Thoracic aorta (tissue), 2 donors: ENCODE data around the gene ALDH3B2. TPM values are rescaled to one million over a fixed set of nuclear protein-coding genes. Genes with fewer than 3 reads are reported as not detected.

ENCODE experiments used
- ATAC-seq: fragments of 150-250 bp; one replicate; pipeline ENCODE4 v1.8.0; 2017; ENCODE audit warnings: low read depth; ENCODE audit not compliant: insufficient number of reproducible peaks, low FRiP score
- DNase-seq: peaks from one replicate; pipeline ENCODE4 v3.0.0-alpha.2; 2020; ENCODE audit warnings: low spot score
- H3K27ac ChIP-seq, 2 donors: fragments of 200-600 bp; sonication (generic); 1 replicate in 1 of 2; 2 replicates in 1 of 2; pipeline ENCODE4 v1.5.1; 2016; ENCODE audit warnings: mild to moderate bottlenecking in 2 of 2, moderate library complexity in 2 of 2
- H3K27me3 ChIP-seq: fragments of 200-600 bp; sonication (generic); replicated peaks from 2 replicates; pipeline ENCODE4 v1.6.0; 2016; ENCODE audit warnings: mild to moderate bottlenecking; ENCODE audit not compliant: insufficient read depth
- H3K36me3 ChIP-seq: fragments of 200-600 bp; sonication (generic); one replicate; pipeline ENCODE4 v1.5.1; 2016
- H3K4me1 ChIP-seq, 2 donors: fragments of 200-600 bp; sonication (generic); 1 replicate in 1 of 2; 2 replicates in 1 of 2; pipeline versions ENCODE4 v1.5.1 to v1.6.0; 2016; ENCODE audit warnings: low read depth in 2 of 2, mild to moderate bottlenecking in 1 of 2; ENCODE audit not compliant: control insufficient read depth in 1 of 2
- H3K4me3 ChIP-seq: fragments of 200-600 bp; sonication (generic); 2 replicates; pipeline ENCODE4 v1.5.1; 2016; ENCODE audit warnings: mild to moderate bottlenecking
- H3K9me3 ChIP-seq: fragments of 200-600 bp; sonication (generic); 2 replicates; pipeline ENCODE4 v1.5.1; 2016
- CTCF ChIP-seq: fragments of 200-600 bp; sonication (generic); IDR thresholded peaks from one replicate; pipeline ENCODE4 v1.5.1; 2019; ENCODE audit warnings: antibody characterized with exemption
- total RNA-seq, 2 donors: library from RNA; depleted of rRNA; stranded (reverse); fragments of >200 nt; gene quantifications; one replicate each; pipeline versions ENCODE4 v1.1.0 to v1.2.3, GENCODE V29; 2016

ALDH3B2 gene
- total RNA-seq, 2 donors from 2014 or later = not detected

DNA sequence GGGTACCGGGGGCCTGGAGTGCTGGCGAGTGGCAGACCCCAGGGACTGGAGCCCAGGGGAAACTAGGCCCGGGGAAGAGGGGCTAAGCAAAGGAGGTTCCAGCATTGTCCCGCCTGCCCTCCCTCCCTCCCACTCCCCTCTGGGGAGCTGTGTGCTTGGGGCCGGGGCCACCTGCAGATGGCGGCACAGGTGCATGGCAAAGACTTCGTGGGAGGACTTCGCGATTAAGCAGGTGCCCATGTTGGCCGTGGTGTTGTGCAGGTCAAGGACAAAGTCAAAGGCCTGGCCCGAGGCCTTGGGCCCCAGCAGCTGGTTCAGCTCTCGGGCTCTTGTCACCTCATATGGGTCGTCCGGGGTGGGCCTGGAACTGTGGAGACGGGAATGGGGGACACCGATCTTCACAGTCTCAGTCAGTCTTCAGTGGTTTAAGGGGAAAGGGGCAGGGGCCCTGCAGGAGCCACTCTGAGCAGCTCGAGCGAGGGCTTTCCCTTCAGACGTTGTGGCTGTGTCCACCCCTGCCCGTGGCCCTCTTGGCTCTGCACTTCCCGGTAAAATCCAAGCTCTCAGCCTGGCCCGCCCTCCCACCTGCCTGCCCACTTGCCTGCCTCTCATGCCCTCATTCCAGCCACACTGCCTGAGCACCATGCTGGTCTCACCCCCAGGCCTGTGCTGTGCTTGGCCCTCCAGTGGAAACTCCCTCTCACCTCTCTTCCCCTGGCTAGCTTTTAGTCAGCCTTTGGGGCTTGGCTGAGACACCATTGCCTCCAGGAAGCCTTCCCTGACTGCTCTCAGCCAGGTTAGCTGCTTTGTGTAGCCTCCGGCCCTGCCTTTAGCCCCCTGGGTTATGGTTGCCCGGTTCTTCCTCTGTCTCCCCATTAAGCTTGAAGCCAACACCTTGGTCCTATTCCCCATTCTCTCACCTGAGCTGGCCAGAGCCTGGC lies 28.6 kb downstream of the ALDH3B2 start:
- no peak for TF ChIP-seq CTCF
- no peak for DNase-seq
- Histone ChIP-seq H3K27me3 (no peaks in the 10 kb centered on the region), H3K9me3 (no peaks in the 10 kb centered on the region), H3K4me1 (no peaks in the 10 kb centered on the region), H3K36me3 (no peaks in the 10 kb centered on the region), H3K4me3 (no peak overlapping the region), H3K27ac (no peak overlapping the region)
- no peak for ATAC-seq

GRCh38 chr11:67644472-67645418 lies 29.7 kb downstream of the ALDH3B2 start:
- ATAC-seq (no peak), DNase-seq (no peak)
- no peaks in the 10 kb centered on the region for H3K27me3 ChIP-seq
- TF ChIP-seq CTCF = no peak
- H3K36me3 ChIP-seq = no peaks in the 10 kb centered on the region
- H3K4me3 ChIP-seq = no peak overlapping the region
- no peaks in the 10 kb centered on the region for H3K9me3 ChIP-seq
- H3K4me1 ChIP-seq = no peaks in the 10 kb centered on the region
- no peak overlapping the region for H3K27ac ChIP-seq

DNA sequence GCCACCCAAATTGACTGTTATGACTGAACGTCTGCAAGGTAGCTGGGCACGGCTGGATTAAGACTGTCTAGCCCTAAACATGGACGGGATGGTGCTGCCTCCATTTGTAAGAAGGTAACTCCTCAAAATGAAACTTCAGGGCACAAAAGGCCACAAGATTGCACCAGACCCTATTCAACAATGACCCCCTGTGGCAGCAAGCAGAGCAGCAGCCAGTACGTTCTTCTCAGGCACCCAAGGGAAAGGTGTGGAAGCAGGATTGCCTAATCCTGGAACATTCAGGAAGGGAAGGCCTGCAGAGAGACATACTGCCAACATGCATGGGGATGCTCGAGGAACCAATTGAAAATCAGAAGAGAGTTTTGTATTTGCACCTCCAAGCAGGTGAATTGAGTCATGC lies 30.4 kb downstream of the ALDH3B2 start:
- no peak for TF ChIP-seq CTCF
- Histone ChIP-seq H3K4me3 (no peak overlapping the region), H3K27me3 (no peaks in the 10 kb centered on the region), H3K4me1 (no peaks in the 10 kb centered on the region), H3K9me3 (no peaks in the 10 kb centered on the region), H3K27ac (no peak overlapping the region), H3K36me3 (no peaks in the 10 kb centered on the region)
- ATAC-seq (no peak), DNase-seq (no peak)

DNA sequence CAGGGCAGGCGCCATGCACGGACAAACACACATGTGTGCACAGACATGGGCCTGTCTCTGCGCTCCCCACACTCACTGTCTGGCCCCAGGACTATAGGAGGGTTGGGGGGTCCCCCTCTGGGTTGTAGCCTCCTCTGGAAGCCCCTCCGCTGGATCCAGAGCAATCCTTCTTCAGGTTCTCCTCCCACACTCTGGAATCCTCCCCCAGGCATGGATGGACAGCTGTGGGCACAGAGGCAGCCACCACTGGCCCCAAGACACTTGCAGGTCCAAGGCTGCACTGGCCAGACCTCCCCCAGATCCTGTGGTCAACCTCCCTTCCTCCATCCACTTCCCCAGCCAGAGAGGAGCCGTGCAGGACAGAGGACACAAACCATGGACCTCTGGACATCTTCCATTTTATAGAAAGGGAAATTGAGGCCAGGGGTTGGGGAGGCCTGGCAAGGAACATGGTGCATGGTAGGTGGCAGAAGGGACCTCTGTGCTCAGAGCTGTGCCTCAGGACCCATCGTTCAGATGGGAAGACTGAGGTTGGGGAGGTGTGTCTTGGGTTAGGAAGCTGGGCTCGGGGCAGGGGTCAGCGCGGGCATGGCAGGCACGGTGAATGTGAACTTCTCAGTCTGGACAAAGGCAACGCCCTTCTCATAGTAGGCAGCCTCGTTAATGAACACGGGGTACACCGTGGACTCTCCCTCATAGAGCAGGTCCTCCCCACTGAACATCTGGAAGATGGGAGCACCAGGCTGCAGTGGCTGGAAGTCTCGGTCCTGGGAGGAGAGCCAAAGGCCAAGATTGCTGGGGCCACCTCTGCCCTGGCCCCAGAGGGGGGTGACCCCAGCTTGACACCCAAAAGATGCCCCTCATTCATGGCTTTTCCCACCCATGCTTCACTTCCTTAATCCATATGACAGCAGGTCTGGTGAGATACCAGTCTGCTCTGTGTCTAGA lies 32.0 kb downstream of the ALDH3B2 start:
- Histone ChIP-seq H3K27ac (no peak overlapping the region), H3K9me3 (no peaks in the 10 kb centered on the region), H3K27me3 (no peaks in the 10 kb centered on the region), H3K36me3 (no peaks in the 10 kb centered on the region), H3K4me3 (no peak overlapping the region), H3K4me1 (no peaks in the 10 kb centered on the region)
- ATAC-seq (no peak), DNase-seq (no peak)
- TF ChIP-seq CTCF = no peak
